OCI-LY7 (cell line): Measurements from ENCODE around the gene FRG2C. TPM values are rescaled to one million over a fixed set of nuclear protein-coding genes. Genes with fewer than 3 reads are reported as not detected.
A peak's percentile ranks its signal among the peaks of the same experiment; 100 is the strongest.
"Not testable (repeated sequence)": the region's sequence is repeated elsewhere in the genome, so short reads cannot be mapped to it uniquely, and the experiment has no call there.

Experiments used
- BruUV-seq: library from RNA; stranded (reverse); fragments of 400-500 nt; replicated peaks from 2 replicates; lab custom pipeline; 2021; lab: Mats Ljungman, UMichigan
- CTCF ChIA-PET: fragments of 300-600 bp; sonication (Branson Sonifier 250); formaldehyde crosslinking; loops from one replicate; lab custom pipeline; 2022; ENCODE audit warnings: antibody characterized with exemption; ENCODE audit not compliant: unreplicated experiment; lab: Charles Lee
- POLR2A ChIA-PET: fragments of 300-600 bp; sonication (Branson Sonifier 250); formaldehyde crosslinking; loops from one replicate; lab custom pipeline; 2022; ENCODE audit warnings: antibody characterized with exemption; lab: Charles Lee
- DNase-seq: peaks from one replicate; pipeline ENCODE4 v3.0.0-alpha.2; 2015; ENCODE audit warnings: low spot score
- H2AFZ ChIP-seq: fragments of 200-600 bp; sonication (generic), shearing (Covaris generic); 2 replicates; pipeline ENCODE4 v1.6.1; 2014; ENCODE audit warnings: mild to moderate bottlenecking, antibody characterized with exemption, low read length, moderate library complexity
- H3K27ac ChIP-seq: fragments of 200-600 bp; sonication (generic); 2 replicates; pipeline ENCODE4 v1.5.1; 2014; ENCODE audit warnings: mixed run types, low read depth, mild to moderate bottlenecking, moderate library complexity, low read length, inconsistent platforms; ENCODE audit not compliant: poor library complexity, severe bottlenecking
- H3K36me3 ChIP-seq: fragments of 200-600 bp; sonication (generic); 2 replicates; pipeline ENCODE4 v1.6.1; 2014; ENCODE audit warnings: mild to moderate bottlenecking, antibody characterized with exemption, low read length, moderate library complexity, mixed read lengths; ENCODE audit not compliant: insufficient read depth
- H3K4me1 ChIP-seq: fragments of 200-600 bp; sonication (generic); 2 replicates; pipeline ENCODE4 v1.5.1; 2014; ENCODE audit warnings: mild to moderate bottlenecking, low read length; ENCODE audit not compliant: insufficient read depth, poor library complexity, severe bottlenecking
- H3K4me2 ChIP-seq: fragments of 200-600 bp; sonication (generic); 2 replicates; pipeline ENCODE4 v1.6.1; 2014; ENCODE audit warnings: mild to moderate bottlenecking, low read length
- H3K4me3 ChIP-seq: fragments of 200-600 bp; sonication (generic); 2 replicates; pipeline ENCODE4 v1.5.1; 2014; ENCODE audit warnings: mild to moderate bottlenecking, low read depth, low read length; ENCODE audit not compliant: poor library complexity, severe bottlenecking
- H3K79me2 ChIP-seq: fragments of 200-600 bp; sonication (generic); 2 replicates; pipeline ENCODE4 v1.6.1; 2016; ENCODE audit warnings: low read depth, mild to moderate bottlenecking, low read length, moderate library complexity, mixed read lengths; ENCODE audit not compliant: insufficient read depth
- H3K9me2 ChIP-seq: fragments of 200-600 bp; sonication (generic); 2 replicates; pipeline ENCODE4 v1.6.1; 2016; ENCODE audit warnings: mild to moderate bottlenecking, low read length, mixed read lengths; ENCODE audit not compliant: insufficient read depth
- H3K9me3 ChIP-seq: fragments of 200-600 bp; sonication (generic); 2 replicates; pipeline ENCODE4 v1.6.1; 2014; ENCODE audit warnings: mild to moderate bottlenecking, mixed run types, low read length, mixed read lengths
- H4K20me1 ChIP-seq: fragments of 200-600 bp; sonication (generic); 2 replicates; pipeline ENCODE4 v1.6.1; 2014; ENCODE audit warnings: mild to moderate bottlenecking, antibody characterized with exemption, low read length, moderate library complexity, mixed read lengths; ENCODE audit not compliant: insufficient read depth
- CTCF ChIP-seq: fragments of 200-600 bp; sonication (generic); conservative IDR thresholded peaks from 2 replicates; pipeline ENCODE4 v1.5.1; 2014; ENCODE audit warnings: mild to moderate bottlenecking, antibody characterized with exemption, low read length, moderate library complexity, mixed read lengths
- EZH2phosphoT487 ChIP-seq: fragments of 200-600 bp; sonication (generic); IDR thresholded peaks from 2 replicates; pipeline ENCODE4 v1.6.1; 2018; ENCODE audit warnings: low read depth, borderline replicate concordance, mild to moderate bottlenecking, mixed run types, antibody characterized with exemption, low read length, moderate library complexity, mixed read lengths
- intact Hi-C: fragments of 100-400 bp; cut with micrococcal nuclease; formaldehyde crosslinking; loops from one replicate; pipeline ENCODE4 v1.10.0; 2022; ENCODE audit not compliant: unreplicated experiment
- total RNA-seq, 2 experiments: library from RNA; depleted of rRNA in 1 of 2; stranded (reverse); fragments of >200 nt in 1 of 2; shearing (Covaris generic) in 1 of 2; gene quantifications; 2 replicates each; pipeline ENCODE4 v1.2.3, GENCODE V29; 2014 to 2022

The FRG2C gene
- total RNA-seq, 2 experiments from 2014 or later, result not detected

- H3K4me1 ChIP-seq, BruUV-seq, H3K4me2 ChIP-seq, H3K79me2 ChIP-seq, H3K27ac ChIP-seq, CTCF ChIA-PET, H3K36me3 ChIP-seq, H3K9me2 ChIP-seq, H4K20me1 ChIP-seq, H3K9me3 ChIP-seq, POLR2A ChIA-PET, H3K4me3 ChIP-seq, H2AFZ ChIP-seq: not testable (repeated sequence)
- DNase-seq, result peak; percentile 40
- intact Hi-C loops, result loop anchor here (10.0 kb wide), 1 partner anchor 388 kb away; no protein-coding TSS in a partner anchor
- TF ChIP-seq CTCF, result peak; percentile 74
Measured at GRCh38 chr3:75643031-75643800, 20.9 kb upstream of the FRG2C start.

- intact Hi-C loops, result loop anchor here (10.0 kb wide), 1 partner anchor 391 kb away; no protein-coding TSS in a partner anchor
- BruUV-seq, CTCF ChIA-PET, H3K9me3 ChIP-seq, POLR2A ChIA-PET, H3K4me2 ChIP-seq, H2AFZ ChIP-seq, H3K27ac ChIP-seq, H3K4me1 ChIP-seq, H3K36me3 ChIP-seq, H3K4me3 ChIP-seq, H3K79me2 ChIP-seq, DNase-seq, H4K20me1 ChIP-seq, H3K9me2 ChIP-seq: not testable (repeated sequence)
Measured at GRCh38 chr3:75645548-75645947, 18.6 kb upstream of the FRG2C start.

GRCh38 chr3:75650191-75650590 is 13.9 kb upstream of the FRG2C start:
- TF ChIP-seq EZH2phosphoT487, result no peak
- no peak for TF ChIP-seq CTCF
- ChIA-PET POLR2A (interaction anchor here (0.7 kb wide), 1 partner anchor 1008 kb away, joined by 3 read pairs; no protein-coding TSS in a partner anchor), CTCF (no interaction called here)
- H3K4me3 ChIP-seq, result no peak overlapping the region
- H4K20me1 ChIP-seq, result no peaks in the 10 kb centered on the region
- no TSS peak for BruUV-seq
- H3K4me1 ChIP-seq, result no peaks in the 10 kb centered on the region
- no peak overlapping the region for H3K27ac ChIP-seq
- no peaks in the 10 kb centered on the region for H3K9me2 ChIP-seq
- no peaks in the 10 kb centered on the region for H3K79me2 ChIP-seq
- H2AFZ ChIP-seq, result no peak overlapping the region
- intact Hi-C loops, result no loop called here
- no peak for DNase-seq
- no peaks in the 10 kb centered on the region for H3K9me3 ChIP-seq
- no peak overlapping the region for H3K4me2 ChIP-seq
- H3K36me3 ChIP-seq, result no peaks in the 10 kb centered on the region

GRCh38 chr3:75655101-75655904 is 8.8 kb upstream of the FRG2C start:
- intact Hi-C loops, H2AFZ ChIP-seq, BruUV-seq, H3K9me2 ChIP-seq, H3K4me3 ChIP-seq, H3K4me2 ChIP-seq, H3K79me2 ChIP-seq, H3K4me1 ChIP-seq, DNase-seq, H4K20me1 ChIP-seq, POLR2A ChIA-PET, CTCF ChIA-PET, H3K36me3 ChIP-seq, H3K9me3 ChIP-seq, H3K27ac ChIP-seq: not testable (repeated sequence)

GRCh38 chr3:75655956-75656355 is 8.2 kb upstream of the FRG2C start:
- H3K9me2 ChIP-seq, DNase-seq, intact Hi-C loops, H3K4me1 ChIP-seq, CTCF ChIA-PET, POLR2A ChIA-PET, H3K4me2 ChIP-seq, BruUV-seq, H3K79me2 ChIP-seq, H3K27ac ChIP-seq, H3K4me3 ChIP-seq, H3K36me3 ChIP-seq, H4K20me1 ChIP-seq, H3K9me3 ChIP-seq, H2AFZ ChIP-seq: not testable (repeated sequence)
